ENCODE data around the gene SINHCAF.

GRCh38 chr12:31324116-31324844, 1.7 kb downstream of the SINHCAF start:
- no peak for TF ChIP-seq EZH2 (IDR thresholded peaks at IDR 0.05; ENCODE audit: low read depth)
- TF ChIP-seq, protein P1, sequence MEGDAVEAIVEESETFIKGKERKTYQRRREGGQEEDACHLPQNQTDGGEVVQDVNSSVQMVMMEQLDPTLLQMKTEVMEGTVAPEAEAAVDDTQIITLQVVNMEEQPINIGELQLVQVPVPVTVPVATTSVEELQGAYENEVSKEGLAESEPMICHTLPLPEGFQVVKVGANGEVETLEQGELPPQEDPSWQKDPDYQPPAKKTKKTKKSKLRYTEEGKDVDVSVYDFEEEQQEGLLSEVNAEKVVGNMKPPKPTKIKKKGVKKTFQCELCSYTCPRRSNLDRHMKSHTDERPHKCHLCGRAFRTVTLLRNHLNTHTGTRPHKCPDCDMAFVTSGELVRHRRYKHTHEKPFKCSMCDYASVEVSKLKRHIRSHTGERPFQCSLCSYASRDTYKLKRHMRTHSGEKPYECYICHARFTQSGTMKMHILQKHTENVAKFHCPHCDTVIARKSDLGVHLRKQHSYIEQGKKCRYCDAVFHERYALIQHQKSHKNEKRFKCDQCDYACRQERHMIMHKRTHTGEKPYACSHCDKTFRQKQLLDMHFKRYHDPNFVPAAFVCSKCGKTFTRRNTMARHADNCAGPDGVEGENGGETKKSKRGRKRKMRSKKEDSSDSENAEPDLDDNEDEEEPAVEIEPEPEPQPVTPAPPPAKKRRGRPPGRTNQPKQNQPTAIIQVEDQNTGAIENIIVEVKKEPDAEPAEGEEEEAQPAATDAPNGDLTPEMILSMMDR (conservative IDR thresholded peaks at IDR 0.05): no peak

All from PC-9 (cell line).